GM18526 (cell line): Measurements from ENCODE around the gene TADA3.

ENCODE experiments used
- POLR2A ChIP-seq: IDR thresholded peaks from 3 replicates; pipeline ENCODE4 v1.6.1; 2011; ENCODE audit not compliant: insufficient read length; ENCODE audit errors: extremely low read depth

The TADA3 gene

GRCh38 chr3:9797196-9797945, 5.1 kb upstream of the TADA3 start:
- no peak for TF ChIP-seq POLR2A

GRCh38 chr3:9795207-9795606, 2.9 kb upstream of the TADA3 start:
- TF ChIP-seq POLR2A, result no peak

- no peak for TF ChIP-seq POLR2A
These were observed 2.1 kb upstream of the TADA3 start for GRCh38 chr3:9794400-9794799.

- no peak for TF ChIP-seq POLR2A
These were observed 998 bp upstream of the TADA3 start for GRCh38 chr3:9793161-9793781.

- no peak for TF ChIP-seq POLR2A
These were observed 376 bp downstream of the TADA3 start for GRCh38 chr3:9791790-9792404.

- TF ChIP-seq POLR2A, result no peak
These were observed 1.1 kb downstream of the TADA3 start for GRCh38 chr3:9791127-9791526.

- no peak for TF ChIP-seq POLR2A
These were observed 4.6 kb downstream of the TADA3 start for GRCh38 chr3:9787714-9788113.

- no peak for TF ChIP-seq POLR2A
These were observed 5.2 kb downstream of the TADA3 start for GRCh38 chr3:9786825-9787669.

- no peak for TF ChIP-seq POLR2A
These were observed 6.0 kb downstream of the TADA3 start for GRCh38 chr3:9786209-9786739.

GRCh38 chr3:9785602-9786001, 6.7 kb downstream of the TADA3 start:
- TF ChIP-seq POLR2A, result no peak

GRCh38 chr3:9784965-9785364, 7.3 kb downstream of the TADA3 start:
- no peak for TF ChIP-seq POLR2A

- TF ChIP-seq POLR2A, result no peak
These were observed 8.3 kb downstream of the TADA3 start for GRCh38 chr3:9783954-9784353.

- TF ChIP-seq POLR2A, result no peak
These were observed 9.5 kb downstream of the TADA3 start for GRCh38 chr3:9782770-9783169.

- TF ChIP-seq POLR2A, result no peak
These were observed 10.2 kb downstream of the TADA3 start for GRCh38 chr3:9781978-9782603.

- TF ChIP-seq POLR2A, result no peak
These were observed 10.7 kb downstream of the TADA3 start for GRCh38 chr3:9781551-9781950.
